Measurements from ENCODE around the gene AUTS2.
"Not testable (repeated sequence)": the region's sequence is repeated elsewhere in the genome, so short reads cannot be mapped to it uniquely, and the experiment has no call there.

The AUTS2 gene

DNA sequence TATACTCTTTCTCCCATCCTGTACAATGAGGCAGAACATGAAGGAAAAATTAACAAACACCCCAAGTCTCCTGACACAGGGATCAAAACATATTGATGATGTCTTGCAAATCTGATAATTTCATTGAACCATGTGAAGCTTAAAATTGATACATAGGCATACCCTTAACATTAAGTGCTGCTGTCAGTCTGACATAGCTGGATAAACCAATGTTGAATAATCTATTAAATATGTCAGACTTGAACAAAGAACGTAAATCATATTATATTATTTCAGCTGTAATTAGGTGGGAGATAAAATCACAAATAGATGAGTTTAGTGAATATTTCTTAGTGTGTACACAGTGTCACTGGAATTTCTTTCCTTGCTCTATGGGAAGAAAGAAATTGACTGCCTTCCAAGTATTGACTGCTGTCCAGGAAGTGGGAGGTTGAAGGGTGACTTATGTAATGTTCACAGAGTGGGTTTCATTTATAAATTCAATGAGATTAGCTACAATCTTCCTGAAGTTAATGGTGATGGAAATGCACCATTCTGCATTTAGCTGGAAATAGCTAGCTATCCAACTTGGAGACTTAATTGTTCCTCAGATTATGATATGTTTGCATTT, 170.8 kb downstream of the AUTS2 start:
- DNase-seq = no peak

DNA sequence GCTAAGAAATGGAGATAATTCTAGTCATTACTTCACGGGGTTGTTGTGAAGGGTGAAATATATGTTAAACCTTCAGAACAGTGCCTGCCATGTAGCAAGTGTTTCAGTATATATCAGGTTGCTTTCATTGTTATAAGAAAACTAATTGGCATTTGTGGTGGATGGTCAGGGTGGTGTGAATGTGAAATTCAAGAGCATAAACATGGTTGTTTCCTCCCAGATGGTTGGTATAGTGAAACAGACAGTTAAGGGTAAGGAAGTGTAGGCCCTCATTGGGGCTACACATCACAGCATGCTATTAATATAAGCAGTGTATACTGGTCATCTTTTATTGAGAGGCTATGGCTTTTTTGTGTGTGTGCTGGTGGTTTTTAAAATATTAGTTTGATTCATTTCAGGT, 171.6 kb downstream of the AUTS2 start:
- no peak for DNase-seq

DNA sequence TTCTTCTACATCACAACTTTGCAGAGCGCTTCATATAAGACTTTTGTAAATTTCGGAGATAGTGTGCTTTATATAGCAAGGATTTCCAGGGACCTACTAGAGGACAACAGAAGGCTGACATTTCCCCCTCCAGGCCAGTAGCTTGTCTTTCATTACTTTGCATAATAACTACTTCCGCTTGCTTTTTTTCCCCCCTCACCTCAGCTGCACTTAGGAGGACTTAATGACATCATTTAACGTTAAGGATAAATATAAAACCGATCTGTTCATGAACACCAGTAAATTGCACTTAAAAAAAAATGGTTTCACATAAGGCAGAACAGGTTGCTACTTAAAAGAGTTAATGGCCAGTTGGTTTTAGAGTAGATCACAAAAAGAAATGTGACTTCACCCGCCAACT, 172.3 kb downstream of the AUTS2 start:
- no peak for DNase-seq

DNA sequence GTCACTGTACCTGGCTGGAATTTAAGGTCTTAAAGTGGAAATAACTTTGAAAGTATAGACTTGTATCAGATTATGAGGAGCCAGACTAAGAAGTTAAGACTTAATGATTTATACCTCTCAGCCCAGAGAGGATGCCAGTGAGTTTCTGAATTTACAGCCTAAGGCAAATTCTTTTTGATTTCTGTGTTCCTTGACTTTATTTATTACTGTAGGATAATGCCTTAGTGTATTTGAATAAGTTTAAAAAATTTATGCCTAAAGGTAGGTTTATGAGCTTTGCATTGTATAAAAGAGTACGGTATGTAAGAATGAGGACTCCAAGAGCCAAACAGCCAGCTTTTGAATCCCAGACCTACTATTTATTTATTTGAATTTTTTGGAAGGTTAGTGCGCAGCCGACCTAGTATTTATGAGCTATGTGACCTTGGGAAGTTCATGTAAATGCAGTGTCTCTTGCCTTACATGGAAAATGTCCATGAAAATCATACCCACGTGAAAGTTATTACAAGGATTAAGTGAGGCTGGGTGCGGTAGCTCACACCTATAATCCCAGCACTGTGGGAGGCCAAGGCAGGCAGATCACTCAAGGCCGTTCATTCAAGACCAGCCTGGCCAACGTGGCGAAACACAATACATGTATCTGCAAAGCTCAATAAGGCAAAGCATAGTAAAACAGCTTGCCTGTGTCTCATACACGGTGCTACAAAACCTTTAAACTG, 174.6 kb downstream of the AUTS2 start:
- DNase-seq = no peak

DNA sequence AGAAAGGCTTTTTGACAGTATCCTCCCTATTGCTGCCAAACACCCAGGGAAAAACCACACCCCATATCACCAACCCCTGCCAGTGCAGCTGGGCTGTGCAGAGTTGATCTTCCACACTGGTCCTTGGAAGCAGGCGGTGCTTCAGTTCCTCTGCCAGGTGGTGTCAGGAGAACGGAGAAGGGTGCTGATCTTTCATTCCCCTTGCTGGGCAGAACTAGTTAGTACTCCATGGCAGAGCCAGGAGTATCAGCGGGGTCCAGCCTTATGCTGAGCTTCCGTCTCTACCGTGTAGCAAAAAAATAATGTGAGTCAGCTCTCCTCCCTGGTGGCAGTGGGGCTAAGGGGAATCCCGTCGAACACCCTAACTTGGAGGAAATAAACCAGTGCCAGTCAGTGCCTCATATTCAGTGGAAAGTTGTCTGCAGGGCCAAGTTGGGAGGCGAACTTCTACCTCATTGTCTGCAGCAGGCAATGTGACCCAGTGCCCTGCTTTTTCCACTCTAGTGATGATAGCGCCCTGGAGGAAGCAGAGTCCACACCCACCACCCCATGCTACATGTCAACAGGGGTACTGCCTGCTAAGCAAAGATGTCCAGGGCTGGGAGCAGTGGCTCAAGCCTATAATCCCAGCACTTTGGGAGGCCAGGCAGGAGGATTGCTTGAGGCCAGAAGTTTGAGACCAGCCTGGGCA, 175.4 kb downstream of the AUTS2 start:
- DNase-seq = peak; percentile 34

DNA sequence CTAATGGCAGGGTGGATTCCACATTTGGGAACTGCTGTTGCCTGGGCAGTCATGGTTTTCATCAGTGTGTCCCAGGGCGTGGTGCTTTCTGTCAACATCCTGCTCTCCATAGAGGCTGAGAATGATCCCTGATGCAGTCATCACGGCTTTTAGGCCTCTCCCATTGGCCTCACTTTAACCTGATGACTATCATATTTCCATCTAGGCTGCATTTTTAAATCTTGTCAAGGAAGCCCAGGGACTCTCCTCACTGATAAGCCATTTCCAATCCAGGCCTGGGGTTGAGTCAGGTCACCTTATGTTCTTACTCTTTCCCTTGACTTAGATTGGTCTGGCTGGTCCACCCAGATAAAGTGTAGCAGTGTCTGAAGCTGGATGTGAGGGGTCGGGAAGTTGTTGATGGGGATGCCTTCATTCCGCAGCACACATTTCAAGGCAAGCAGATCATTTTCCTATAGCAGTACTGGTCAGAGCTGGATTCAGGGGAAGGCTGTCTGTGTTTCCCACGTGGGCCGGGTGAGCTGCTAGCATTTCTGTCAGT, 177.0 kb downstream of the AUTS2 start:
- DNase-seq = peak; percentile 28

DNA sequence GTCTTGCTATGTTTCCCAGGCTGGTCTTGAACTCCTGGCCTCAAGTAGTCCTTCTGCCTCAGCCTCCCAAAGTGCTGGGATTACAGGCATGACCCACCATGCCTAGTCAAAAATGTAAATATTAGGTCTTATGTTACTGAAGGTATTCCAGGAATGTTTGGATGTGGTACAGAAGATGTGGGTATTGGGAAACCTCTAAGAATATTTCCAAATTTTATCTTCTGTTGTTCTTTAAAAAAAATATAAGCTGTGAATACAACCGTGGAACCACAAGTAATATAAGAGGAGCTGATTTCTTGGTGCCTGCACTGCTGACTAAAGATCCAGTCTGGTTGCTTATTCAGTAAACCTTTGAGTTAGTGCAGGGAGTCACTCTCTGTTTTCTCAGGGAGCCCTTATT, 178.3 kb downstream of the AUTS2 start:
- no peak for DNase-seq

DNA sequence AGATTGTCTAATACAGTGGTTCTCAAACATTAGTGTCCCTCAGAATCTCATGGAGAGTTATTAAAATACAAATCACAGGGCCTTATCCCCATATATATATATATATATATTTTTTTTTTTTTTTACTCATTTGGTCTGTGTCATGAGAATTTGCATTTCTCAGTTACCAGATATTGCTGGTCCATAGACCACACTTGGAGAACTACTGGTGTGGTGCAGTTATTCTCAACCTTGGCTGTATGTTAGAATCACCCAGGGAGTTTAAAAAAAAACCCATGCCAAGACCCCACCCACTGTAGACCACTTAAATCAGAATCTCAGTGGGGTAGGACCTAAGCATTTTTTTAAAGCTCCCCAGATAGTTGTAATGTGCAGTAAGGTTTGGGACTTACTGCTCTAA, 179.9 kb downstream of the AUTS2 start:
- DNase-seq = no peak

DNA sequence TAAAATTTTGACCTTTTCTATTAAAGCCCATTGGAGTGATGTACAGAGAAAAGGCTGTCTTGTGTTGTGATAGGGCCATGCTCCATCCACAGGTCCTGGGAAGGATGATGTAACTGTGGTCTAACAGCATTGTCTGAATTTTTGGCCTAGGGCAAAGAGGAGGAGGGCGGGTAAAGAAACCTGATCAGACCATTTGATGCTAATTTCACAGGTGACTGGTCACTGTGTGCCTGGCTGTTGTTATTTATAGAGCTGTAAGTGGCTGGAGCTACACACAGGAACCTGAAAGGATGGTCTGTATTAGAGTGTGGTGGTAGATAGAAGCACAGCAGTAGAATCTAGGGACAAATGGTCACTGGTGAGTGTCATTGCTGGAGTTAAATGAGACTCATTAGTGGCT, 182.1 kb downstream of the AUTS2 start:
- no peak for DNase-seq

DNA sequence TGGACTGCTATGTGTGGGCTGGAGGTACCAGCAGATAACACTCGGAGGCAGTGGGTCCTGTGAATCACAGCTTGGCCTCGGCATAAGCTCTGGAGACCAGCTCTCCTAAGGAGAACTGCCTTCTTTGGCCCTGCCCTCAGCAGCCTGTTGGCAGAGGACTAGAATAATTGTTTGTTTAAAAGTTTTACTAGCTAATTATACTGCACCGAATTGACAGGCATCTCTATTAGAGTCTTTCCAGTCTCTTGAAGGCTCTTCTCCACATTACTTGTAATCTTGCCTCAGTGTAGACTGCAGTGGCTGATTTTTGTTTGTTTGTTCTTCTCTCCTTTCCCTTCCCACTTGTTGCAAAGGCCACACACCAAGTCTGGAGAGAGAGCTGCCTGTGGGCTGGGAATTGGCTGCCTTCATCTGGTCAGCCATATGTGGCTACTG, 183.2 kb downstream of the AUTS2 start:
- no peak for DNase-seq

DNA sequence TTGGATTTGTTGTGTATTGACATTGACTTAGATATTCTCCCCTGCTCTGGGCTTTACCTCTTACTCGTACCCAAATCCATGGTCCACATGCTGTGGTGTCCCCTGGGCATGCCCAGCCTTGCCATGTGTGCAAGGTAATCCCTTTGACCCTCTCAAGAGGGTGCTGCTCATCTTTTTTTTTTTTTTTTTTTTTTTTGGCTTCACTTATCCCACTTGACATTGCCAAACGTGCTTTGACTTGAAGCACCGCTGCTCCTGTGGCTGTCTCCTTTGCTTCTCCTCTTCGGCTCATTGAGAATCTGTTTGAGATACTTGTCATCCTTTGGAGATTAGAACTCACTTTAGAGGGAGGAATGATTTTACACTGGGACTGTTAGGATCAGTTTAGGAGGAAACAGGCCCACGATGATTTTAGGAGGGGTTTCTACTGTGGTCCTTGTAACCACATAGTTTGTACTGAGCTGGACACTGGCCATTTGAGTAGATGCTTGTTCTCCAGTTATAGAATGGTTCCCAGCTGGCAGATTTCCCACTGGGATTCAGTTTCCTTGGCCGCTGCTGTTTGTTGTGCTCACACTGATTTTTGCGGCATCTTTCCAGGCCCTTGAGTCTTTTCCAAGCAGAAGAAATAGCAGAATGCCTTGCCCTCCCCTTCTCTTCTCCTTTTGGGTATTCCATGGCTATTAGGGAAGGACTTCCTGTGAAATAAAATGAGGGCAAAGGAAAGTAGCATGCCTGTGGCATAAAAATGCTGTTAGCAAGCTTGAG, 184.8 kb downstream of the AUTS2 start:
- DNase-seq = no peak

DNA sequence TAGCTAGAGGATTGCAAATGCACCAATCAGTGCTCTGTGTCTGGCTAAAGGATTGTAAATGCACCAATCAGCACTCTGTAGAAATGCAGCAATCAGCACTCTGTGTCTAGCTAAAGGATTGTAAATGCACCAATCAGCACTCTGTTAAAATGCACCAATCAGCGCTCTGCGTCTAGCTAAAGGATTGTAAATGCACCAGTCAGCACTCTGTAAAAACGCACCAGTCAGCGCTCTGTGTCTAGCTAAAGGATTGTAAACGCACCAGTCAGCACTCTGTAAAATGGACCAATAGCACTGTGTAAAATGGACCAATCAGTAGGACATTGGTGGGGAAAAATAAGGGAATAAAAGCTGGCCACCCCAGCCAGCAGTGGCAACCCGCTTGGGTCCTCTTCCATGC, 187.9 kb downstream of the AUTS2 start:
- DNase-seq = not testable (repeated sequence)

DNA sequence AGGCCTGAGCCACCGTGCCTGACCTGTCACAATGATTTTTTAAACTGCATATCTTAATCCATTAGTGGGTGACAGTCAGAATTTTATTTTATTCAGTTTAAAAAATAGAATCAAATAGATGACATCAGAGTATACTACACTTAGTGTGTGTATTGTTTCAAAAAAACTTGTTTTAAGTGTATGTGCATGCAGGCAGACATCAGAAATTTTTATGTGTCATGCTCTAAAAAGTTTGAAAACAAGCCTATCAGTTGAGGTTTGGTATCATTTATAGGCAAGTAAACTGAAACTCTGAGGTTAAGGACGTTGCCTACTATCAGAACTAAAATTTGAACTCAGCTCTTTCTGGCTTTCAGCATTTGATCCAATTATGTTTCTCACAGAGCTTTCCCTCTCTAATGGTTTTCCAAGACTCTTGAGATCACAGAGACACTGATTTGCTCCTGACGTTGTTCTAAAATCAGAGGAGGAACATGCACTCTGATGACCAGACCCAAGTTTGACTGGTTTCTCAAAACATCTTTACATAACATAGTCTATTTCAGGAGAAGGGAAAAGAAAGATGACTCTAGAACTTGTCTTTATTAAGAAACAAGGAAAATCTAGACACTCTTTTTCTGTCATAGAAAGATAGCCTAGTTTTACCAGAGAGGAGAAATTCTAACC, 188.6 kb downstream of the AUTS2 start:
- DNase-seq = peak; percentile 61

DNA sequence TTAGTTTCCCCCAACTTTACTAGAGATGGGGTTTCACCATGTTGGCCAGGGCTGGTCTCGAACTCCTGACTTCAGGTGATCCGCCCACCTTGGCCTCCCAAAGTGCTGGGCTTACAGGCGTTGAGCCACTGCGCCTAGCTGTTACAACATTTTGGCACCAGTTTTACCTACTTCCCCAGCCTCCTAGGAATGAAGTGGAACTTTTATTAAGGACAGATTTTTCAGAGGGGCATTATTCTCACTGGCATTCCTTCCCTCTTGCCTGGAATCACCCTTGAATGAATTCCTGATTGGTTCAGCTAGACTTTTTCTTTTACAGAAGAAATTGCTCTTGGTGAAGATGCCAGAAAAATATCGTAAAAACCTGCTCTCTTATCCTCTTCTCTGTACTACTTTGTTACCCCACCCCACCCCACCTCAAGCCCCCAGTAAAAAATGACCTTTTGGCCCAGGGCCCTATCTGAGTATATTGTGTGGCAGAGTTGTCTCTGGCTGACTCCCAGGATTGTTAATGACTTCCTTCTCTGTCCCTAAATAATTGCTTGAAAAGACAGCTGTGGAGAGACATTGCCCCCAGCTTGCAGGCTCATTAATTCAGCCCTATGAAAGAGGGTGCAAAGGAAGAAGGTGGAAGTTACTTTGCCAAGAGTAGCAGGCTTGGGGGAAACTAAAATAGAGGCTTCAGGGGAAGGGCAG, 189.6 kb downstream of the AUTS2 start:
- peak; percentile 25 for DNase-seq

DNA sequence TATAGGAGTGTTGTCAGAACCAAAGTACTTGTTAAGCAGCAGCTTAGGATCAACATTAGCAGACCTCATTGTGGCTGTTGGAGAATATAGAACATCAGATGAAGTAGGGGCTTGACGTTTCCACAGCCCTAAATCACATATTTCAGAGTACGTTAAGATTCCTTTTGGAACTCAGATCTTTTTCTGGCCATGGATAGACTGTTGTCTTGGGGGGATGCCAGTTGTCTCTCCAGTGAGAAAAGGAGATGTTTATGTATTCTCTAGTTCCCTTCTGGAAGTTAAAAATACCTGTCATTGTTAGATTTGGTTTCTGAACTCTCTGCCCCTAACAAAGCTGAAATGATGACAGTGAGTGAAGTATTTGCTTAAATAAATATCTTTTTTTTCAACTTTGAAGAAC, 191.3 kb downstream of the AUTS2 start:
- DNase-seq = no peak

DNA sequence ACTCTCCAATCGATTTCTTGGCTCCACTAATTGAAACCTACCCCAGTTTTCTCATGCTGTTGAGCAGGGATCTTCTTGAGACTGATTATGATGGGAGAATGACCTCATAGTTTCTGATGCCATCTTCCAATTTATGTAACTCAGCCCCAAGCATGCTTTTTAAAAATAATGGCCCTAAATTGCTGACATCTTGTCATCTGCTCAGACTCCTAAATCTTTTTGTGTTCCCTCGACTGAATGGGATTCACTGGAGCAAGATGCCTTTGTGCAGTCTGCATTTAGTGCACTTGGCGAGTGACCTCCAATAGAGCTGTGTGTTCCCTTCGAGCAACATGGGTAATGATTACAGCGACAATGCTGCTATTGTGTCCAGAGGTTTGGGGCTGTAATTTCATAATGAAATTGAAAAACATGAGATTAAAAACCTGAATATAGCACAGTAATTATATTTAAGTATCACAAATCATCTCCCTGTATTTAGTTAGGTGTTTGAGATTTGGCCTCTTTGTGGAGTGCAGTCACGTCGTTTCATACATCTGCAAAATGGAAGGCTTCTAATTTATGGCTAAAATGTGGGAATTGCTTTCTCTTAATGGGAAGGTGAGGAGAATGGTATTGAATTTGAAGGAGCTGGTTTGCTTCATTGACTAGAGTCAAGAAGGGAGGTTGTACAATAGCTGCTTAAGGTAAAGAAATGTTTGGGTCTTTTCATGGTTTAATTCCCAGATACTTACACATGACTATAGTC, 192.9 kb downstream of the AUTS2 start:
- no peak for DNase-seq

DNA sequence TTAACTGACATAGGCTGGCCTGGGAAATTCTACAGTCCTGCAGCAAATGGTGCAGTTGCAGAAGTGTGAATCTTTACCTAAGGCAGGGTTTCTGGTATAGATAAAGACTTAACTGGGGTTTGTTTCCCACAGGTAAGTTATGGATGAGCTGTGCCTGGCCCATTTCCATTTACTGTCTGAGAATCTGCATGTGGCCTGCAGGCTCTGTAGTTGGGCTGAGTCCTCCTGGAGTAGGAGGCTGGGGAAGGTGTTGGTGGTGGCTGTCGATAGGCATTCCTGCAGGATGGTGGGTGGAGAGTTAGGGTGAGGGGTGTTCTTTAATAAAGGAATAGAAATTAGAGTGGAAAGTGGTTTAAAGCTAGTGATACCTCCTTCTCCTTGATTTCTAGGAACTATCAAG, 193.5 kb downstream of the AUTS2 start:
- no peak for DNase-seq

DNA sequence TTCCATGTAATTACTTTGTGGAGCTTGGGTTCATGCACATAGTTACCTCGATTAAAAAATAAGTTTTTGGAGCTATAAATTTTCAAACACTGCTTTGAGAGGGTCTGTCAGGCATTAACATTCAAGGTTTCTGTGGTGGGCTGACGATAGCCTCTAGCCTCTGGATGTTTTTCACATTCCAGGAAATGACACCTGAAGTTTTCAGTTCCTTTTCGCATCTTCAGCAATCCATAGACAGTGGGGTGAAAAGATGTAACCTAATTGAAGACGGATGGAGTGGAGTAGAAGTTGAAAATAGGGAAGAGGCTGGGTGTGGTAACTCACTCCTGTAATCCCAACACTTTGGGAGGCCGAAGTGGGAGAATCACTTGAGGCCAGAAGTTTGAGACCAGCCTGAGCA, 197.7 kb downstream of the AUTS2 start:
- DNase-seq = no peak

DNA sequence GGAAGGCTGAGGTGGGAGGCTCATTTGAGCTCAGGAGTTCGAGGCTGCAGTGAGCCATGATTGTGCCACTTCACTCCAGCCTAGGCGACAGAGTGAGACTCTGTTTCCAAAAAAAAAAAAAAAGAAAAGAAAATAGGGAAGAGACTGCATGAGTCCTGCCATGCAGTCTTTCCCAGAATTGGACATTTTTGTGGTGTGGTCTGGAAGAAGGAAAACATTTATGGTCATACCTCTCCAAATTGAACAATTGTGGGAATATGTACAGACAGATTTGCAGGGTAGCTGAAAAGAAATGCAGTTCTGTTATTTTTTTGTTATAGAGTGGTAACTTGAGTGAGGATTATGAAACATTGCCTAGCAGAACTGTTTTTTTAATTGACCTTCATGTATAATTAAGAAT, 198.1 kb downstream of the AUTS2 start:
- no peak for DNase-seq

DNA sequence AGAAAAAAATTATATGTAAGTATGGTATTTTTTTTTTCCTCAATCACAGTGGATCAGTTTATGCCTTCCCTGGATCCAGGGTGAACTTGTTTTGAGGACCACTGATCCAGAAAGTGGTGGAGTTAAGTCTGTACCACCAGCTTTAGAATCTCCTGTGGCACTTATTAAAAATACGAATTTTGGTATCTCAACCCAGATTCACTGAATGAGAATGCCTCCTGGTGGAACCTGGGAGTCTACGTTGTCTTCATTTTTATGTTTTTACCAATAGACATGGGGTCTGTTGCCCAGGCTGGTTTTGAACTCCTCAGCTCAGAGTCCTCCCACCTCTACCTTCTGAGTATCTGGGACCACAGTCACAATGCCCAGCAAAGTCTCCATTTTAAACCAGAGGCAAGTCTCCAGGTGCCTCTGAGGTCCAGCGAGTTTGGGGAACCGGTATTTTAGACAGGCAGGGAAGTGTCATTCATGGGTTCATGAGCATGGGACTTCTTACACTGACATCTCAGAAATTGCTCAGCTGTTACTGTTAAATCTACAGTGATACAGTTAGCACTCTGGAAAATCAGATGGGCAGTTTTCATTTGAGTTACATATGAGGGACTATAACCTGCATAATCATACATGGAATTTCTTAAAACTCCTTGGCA, 200.9 kb downstream of the AUTS2 start:
- no peak for DNase-seq

DNA sequence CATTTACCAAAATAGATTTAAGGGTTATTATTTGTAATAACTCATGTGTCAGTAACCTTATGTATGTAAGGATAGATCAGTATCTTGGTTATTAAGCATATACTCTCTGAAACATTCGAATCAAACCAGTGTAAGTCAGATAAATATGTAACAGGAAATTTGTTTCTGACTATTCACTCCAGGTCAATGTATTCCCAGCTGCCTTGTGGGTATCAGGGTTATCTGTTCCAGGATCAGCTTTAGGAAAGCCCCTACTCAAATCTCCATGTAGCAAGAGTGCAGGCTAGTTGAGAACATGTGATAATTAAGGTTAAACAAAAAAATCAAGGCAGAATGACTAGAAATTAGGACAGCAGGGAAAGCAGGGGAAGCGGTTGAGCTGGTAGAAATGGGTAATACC, 201.7 kb downstream of the AUTS2 start:
- DNase-seq = no peak

Data from hematopoietic multipotent progenitor cell treated with erythropoietin and hydrocortisone succinate and interleukin-3 and kit ligand, for 6 days (in vitro differentiated cells).